PC-9 (cell line): Measurements from ENCODE around the gene COL6A1.

Experiments
- EZH2 ChIP-seq: fragments of 200-600 bp; sonication (generic); IDR thresholded peaks from 2 replicates; pipeline ENCODE4 v1.8.0; 2017; ENCODE audit warnings: antibody characterized with exemption, low read depth
- TF ChIP-seq, protein P1 (sequence below): fragments of 200-600 bp; sonication (generic); conservative IDR thresholded peaks from 2 replicates; pipeline ENCODE4 v1.6.1; 2017; ENCODE audit warnings: mixed run types, antibody characterized with exemption, mild to moderate bottlenecking, moderate library complexity

DNA sequence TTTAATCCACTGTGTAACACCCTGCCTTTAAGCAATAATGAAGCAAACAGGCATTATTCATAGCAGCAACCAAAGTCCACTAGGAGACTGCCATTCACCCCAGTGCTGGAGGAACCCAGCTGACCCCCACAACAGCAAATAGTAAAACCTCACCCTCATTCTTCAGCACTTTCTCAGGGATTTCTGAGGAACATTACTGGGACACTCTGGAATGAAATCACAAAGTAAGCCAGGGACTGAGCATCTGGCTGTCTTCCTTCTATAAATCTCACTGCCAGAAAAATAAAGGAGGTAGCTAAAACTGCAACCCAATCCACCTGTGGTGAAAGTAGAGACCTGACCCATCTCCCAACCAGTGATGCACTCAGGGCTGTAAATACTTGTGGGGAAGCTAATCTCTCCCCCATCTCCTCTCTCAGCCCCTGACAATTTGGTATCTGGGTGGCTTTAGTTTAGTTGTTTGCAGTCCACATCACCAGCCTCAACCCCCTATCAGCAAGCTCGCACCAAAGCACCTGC is 47.1 kb downstream of the COL6A1 start:
- no peak for TF ChIP-seq EZH2
- TF ChIP-seq, protein P1, sequence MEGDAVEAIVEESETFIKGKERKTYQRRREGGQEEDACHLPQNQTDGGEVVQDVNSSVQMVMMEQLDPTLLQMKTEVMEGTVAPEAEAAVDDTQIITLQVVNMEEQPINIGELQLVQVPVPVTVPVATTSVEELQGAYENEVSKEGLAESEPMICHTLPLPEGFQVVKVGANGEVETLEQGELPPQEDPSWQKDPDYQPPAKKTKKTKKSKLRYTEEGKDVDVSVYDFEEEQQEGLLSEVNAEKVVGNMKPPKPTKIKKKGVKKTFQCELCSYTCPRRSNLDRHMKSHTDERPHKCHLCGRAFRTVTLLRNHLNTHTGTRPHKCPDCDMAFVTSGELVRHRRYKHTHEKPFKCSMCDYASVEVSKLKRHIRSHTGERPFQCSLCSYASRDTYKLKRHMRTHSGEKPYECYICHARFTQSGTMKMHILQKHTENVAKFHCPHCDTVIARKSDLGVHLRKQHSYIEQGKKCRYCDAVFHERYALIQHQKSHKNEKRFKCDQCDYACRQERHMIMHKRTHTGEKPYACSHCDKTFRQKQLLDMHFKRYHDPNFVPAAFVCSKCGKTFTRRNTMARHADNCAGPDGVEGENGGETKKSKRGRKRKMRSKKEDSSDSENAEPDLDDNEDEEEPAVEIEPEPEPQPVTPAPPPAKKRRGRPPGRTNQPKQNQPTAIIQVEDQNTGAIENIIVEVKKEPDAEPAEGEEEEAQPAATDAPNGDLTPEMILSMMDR: no peak
